WI38 (cell line): ENCODE measurements around the gene PEMT.
A peak's percentile ranks its signal among the peaks of the same experiment; 100 is the strongest.

Experiments
- H3K4me3 ChIP-seq: 2 replicates; pipeline ENCODE4 v1.5.1; 2011; ENCODE audit warnings: low read depth, mild to moderate bottlenecking, control low read depth, low read length
- CTCF ChIP-seq: IDR thresholded peaks from 2 replicates; pipeline ENCODE4 v1.5.1; 2012; ENCODE audit warnings: low read depth, mild to moderate bottlenecking, control low read depth, low read length

Gene PEMT

GRCh38 chr17:17496189-17497064 is 95.1 kb downstream of the PEMT start, which contains the start of gene RASD1:
RASD1 (minus strand) TSS chr17:17496395; CDS start chr17:17496181, 214 bp downstream.
- peak within 1 kb of the TSS; percentile 67 for H3K4me3 ChIP-seq

GRCh38 chr17:17495536-17496188 is 95.8 kb downstream of the PEMT start:
- H3K4me3 ChIP-seq: peak overlapping the region; percentile 67
- TF ChIP-seq CTCF: no peak

More at GRCh38 chr17:17496189-17497064, 95.1 kb downstream of the PEMT start, which contains the start of gene RASD1:
- peak; percentile 50 for TF ChIP-seq CTCF

- peak overlapping the region; percentile 67 for H3K4me3 ChIP-seq
- no peak for TF ChIP-seq CTCF
Measured at GRCh38 chr17:17494870-17495535, 96.5 kb downstream of the PEMT start.

GRCh38 chr17:17494499-17494869 is 97.0 kb downstream of the PEMT start:
- no peak for TF ChIP-seq CTCF
- H3K4me3 ChIP-seq: peak overlapping the region; percentile 67; the same call in 1 of the 2 replicates

DNA sequence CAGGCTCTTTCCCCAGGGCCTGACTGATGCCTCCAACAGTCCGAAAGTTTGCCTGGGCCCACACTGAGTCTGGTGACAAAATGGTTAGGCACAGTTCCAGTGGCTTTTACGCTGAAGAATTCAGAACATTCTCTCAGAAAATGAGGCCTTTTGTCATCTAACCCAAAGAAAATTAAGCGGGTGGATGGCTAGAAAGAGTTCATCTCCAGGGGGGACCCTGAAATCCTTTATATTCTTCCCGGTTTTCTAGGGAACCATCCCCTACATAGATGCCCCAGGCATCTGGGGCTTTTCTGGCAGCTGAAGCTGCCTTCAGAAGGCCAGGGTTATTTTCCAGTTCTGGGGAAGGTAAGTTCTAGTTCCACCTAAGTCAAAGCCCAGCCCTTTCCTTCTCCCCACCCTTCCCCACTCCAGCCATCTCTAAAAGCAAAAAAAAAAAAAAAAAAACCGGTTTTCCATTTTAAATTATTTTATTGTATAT is 97.5 kb downstream of the PEMT start:
- TF ChIP-seq CTCF: no peak
- H3K4me3 ChIP-seq: no peak overlapping the region

DNA sequence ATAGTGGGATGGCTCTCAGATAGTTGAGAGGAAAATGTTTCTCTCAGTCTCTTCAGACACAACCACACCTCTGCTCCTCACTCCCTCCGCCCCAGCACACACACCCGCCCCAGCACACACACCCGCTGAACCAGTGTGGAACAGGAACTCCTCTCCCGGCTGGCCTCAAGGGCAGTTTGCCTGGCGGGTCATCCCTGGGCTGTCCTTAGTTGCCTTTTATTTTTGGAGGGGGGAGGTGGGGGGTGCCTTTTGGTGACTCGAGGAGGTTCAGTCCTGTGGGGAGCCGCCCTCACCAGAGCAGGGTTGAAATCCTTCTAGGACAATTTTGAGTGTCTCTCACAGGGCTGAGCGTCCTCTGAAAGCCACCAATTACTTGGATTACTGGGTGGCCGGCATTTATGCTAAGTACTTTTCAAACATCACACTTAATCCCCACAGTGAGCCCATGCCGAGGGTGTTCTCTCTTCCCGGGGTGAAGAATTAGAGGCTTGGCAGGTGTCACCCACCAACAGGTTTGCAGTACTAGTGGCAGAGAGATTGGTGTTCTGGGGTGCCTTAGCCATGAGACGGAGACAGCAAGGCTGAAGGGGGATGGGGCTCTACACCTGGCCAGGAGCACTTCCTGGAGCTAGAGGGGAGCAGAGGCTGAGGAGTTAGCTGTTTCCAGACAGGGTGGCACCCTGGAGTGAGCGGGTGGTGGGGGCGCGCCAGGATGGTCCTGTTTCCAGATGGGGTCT is 98.1 kb downstream of the PEMT start:
- H3K4me3 ChIP-seq: no peak overlapping the region
- TF ChIP-seq CTCF: no peak
